K562 (cell line): ENCODE data around the gene NUP35. TPM values are rescaled to one million over a fixed set of nuclear protein-coding genes. Genes with fewer than 3 reads are reported as not detected.
A peak's percentile ranks its signal among the peaks of the same experiment; 100 is the strongest.

Experiments
- CLOCK ChIP-seq: fragments of 250-450 bp; sonication (Bioruptor Pico); IDR thresholded peaks from 2 replicates; pipeline ENCODE4 v1.4.0; 2020; ENCODE audit warnings: mild to moderate bottlenecking, moderate library complexity, borderline replicate concordance
- FIP1L1 ChIP-seq: fragments of 200-400 bp; formaldehyde crosslinking; IDR thresholded peaks from 2 replicates; pipeline ENCODE4 v1.6.1; 2018; ENCODE audit warnings: mild to moderate bottlenecking, low read depth, low read length; ENCODE audit not compliant: poor library complexity, severe bottlenecking
- FOXA1 ChIP-seq: fragments of 450-650 bp; IDR thresholded peaks from 2 replicates; pipeline ENCODE4 v1.6.1; 2016; ENCODE audit warnings: mild to moderate bottlenecking, borderline replicate concordance
- FOXK1 ChIP-seq: sonication (generic); formaldehyde crosslinking; IDR thresholded peaks from 2 replicates; pipeline ENCODE4 v1.8.0; 2022; ENCODE audit warnings: missing genetic modification reagents, mild to moderate bottlenecking, borderline replicate concordance
- FOXP1 ChIP-seq: sonication (generic); formaldehyde crosslinking; IDR thresholded peaks from 2 replicates; pipeline ENCODE4 v1.8.0; 2022; ENCODE audit warnings: mild to moderate bottlenecking, missing genetic modification reagents
- MCM5 ChIP-seq: fragments of 450-650 bp; IDR thresholded peaks from 2 replicates; pipeline ENCODE4 v1.6.1; 2016; ENCODE audit warnings: low read depth
- PKNOX1 ChIP-seq: fragments of 450-650 bp; IDR thresholded peaks from 2 replicates; pipeline ENCODE4 v1.6.1; 2016
- SNIP1 ChIP-seq: fragments of 450-650 bp; IDR thresholded peaks from 2 replicates; pipeline ENCODE4 v1.7.1; 2017; ENCODE audit warnings: low read depth, mild to moderate bottlenecking
- TCF7 ChIP-seq: sonication (generic); IDR thresholded peaks from 2 replicates; pipeline ENCODE4 v1.6.1; 2016; ENCODE audit warnings: antibody characterized with exemption, borderline replicate concordance
- XRCC3 ChIP-seq: fragments of 450-650 bp; IDR thresholded peaks from 2 replicates; pipeline ENCODE4 v1.6.1; 2017; ENCODE audit warnings: mild to moderate bottlenecking, moderate library complexity
- ZFP91 ChIP-seq: sonication (generic); formaldehyde crosslinking; IDR thresholded peaks from 2 replicates; pipeline ENCODE4 v1.8.0; 2022; ENCODE audit warnings: mild to moderate bottlenecking, missing genetic modification reagents
- ZNF507 ChIP-seq: conservative IDR thresholded peaks from 2 replicates; pipeline ENCODE4 v1.6.1; 2017; ENCODE audit warnings: missing genetic modification characterization, missing compliant biosample characterization
- ZNF740 ChIP-seq, 3 experiments: fragments of 200-800 bp in 1 of 3; sonication (Bioruptor generic) in 1 of 3; sonication (generic) in 1 of 3; formaldehyde crosslinking in 1 of 3; IDR thresholded peaks; 2 replicates each; pipeline versions ENCODE4 v1.6.1 to v1.8.0; 2016 to 2022; ENCODE audit warnings: mild to moderate bottlenecking in 2 of 3, missing compliant biosample characterization in 2 of 3, missing genetic modification characterization in 2 of 3, missing genetic modification reagents in 1 of 3
- polyA plus RNA-seq, 8 experiments: library from polyadenylated mRNA; depleted of rRNA in 4 of 8; stranded (reverse) in 5 of 8; unstranded in 3 of 8; fragments of >200 nt; fragmentation: Nextera tagmentation in 2 of 8; fragmentation: Illumina TruSeq in 1 of 8; extraction: Ambion mirVana in 2 of 8; extraction: Trizol in 1 of 8; gene quantifications; 2 replicates each; pipeline versions ENCODE4 v1.2.1 to v1.2.3, GENCODE V29; 2011 to 2014; ENCODE audit warnings: inconsistent platforms in 1 of 8, missing spikeins in 1 of 8
- total RNA-seq, 7 experiments: library from RNA; depleted of rRNA in 6 of 7; stranded (reverse); fragments of >200 nt in 6 of 7; fragmentation: Illumina TruSeq in 2 of 7; extraction: Trizol in 2 of 7; gene quantifications; 2 replicates each; pipeline versions ENCODE4 v1.2.1 to v1.2.3, GENCODE V29; 2011 to 2021; ENCODE audit warnings: low replicate concordance in 1 of 7
- TF ChIP-seq, protein P1 (sequence below): fragments of 450-650 bp; IDR thresholded peaks from 2 replicates; pipeline ENCODE4 v1.6.1; 2016; ENCODE audit warnings: low read depth, mild to moderate bottlenecking, moderate library complexity
- TF ChIP-seq, protein P2 (sequence below): sonication (generic); formaldehyde crosslinking; IDR thresholded peaks from 2 replicates; pipeline ENCODE4 v1.8.0; 2022; ENCODE audit warnings: missing genetic modification reagents, mild to moderate bottlenecking, borderline replicate concordance
- TF ChIP-seq, protein P3 (sequence below): sonication (generic); formaldehyde crosslinking; IDR thresholded peaks from 2 replicates; pipeline ENCODE4 v1.8.1; 2023; ENCODE audit warnings: mild to moderate bottlenecking, missing genetic modification reagents

NUP35 gene
- total and polyA plus RNA-seq, 9 of the 15 experiments (the other 6 are each of a cell fraction or from before 2014, with no cell fraction given): 24.5 to 78.2 (median 51.1) TPM

DNA sequence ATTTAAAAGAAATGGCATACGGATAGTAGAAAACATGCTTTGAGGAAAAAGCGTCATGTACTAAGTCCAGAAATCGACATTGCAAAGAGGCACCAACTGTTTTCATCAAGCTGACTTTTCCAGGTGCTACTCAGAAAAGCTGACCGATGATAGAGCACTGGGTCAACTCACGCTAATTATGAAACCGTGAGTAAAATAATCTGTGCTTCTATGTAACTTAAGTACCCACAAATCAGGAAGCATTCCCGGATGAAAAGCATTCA is 353 bp upstream of the NUP35 start (continued):
- TF ChIP-seq ZFP91 (CRISPR knock-in tag) (no peak), XRCC3 (no peak), ZNF740 (CRISPR knock-in tag; IDR thresholded peaks at IDR 0.05) (no peak), ZNF740 (tag; IDR thresholded peaks at IDR 0.05) (no peak), ZNF507 (no peak), FOXP1 (CRISPR knock-in tag) (peak; percentile 64; the same call in 1 of the 2 replicates), MCM5 (no peak), TCF7 (no peak), FOXK1 (CRISPR knock-in tag) (0 out of 2 replicates have a peak, but pooled peaks have one; percentile 39), FOXA1 (no peak), FIP1L1 (no peak), CLOCK (CRISPR knock-in tag) (no peak), SNIP1 (no peak), PKNOX1 (0 out of 2 replicates have a peak, but pooled peaks have one; percentile 8)
- TF ChIP-seq, protein P1, sequence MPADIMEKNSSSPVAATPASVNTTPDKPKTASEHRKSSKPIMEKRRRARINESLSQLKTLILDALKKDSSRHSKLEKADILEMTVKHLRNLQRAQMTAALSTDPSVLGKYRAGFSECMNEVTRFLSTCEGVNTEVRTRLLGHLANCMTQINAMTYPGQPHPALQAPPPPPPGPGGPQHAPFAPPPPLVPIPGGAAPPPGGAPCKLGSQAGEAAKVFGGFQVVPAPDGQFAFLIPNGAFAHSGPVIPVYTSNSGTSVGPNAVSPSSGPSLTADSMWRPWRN: no peak
- TF ChIP-seq, protein P2, sequence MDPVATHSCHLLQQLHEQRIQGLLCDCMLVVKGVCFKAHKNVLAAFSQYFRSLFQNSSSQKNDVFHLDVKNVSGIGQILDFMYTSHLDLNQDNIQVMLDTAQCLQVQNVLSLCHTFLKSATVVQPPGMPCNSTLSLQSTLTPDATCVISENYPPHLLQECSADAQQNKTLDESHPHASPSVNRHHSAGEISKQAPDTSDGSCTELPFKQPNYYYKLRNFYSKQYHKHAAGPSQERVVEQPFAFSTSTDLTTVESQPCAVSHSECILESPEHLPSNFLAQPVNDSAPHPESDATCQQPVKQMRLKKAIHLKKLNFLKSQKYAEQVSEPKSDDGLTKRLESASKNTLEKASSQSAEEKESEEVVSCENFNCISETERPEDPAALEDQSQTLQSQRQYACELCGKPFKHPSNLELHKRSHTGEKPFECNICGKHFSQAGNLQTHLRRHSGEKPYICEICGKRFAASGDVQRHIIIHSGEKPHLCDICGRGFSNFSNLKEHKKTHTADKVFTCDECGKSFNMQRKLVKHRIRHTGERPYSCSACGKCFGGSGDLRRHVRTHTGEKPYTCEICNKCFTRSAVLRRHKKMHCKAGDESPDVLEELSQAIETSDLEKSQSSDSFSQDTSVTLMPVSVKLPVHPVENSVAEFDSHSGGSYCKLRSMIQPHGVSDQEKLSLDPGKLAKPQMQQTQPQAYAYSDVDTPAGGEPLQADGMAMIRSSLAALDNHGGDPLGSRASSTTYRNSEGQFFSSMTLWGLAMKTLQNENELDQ (CRISPR knock-in tag): 0 out of 2 replicates have a peak, but pooled peaks have one; percentile 44
- TF ChIP-seq, protein P3, sequence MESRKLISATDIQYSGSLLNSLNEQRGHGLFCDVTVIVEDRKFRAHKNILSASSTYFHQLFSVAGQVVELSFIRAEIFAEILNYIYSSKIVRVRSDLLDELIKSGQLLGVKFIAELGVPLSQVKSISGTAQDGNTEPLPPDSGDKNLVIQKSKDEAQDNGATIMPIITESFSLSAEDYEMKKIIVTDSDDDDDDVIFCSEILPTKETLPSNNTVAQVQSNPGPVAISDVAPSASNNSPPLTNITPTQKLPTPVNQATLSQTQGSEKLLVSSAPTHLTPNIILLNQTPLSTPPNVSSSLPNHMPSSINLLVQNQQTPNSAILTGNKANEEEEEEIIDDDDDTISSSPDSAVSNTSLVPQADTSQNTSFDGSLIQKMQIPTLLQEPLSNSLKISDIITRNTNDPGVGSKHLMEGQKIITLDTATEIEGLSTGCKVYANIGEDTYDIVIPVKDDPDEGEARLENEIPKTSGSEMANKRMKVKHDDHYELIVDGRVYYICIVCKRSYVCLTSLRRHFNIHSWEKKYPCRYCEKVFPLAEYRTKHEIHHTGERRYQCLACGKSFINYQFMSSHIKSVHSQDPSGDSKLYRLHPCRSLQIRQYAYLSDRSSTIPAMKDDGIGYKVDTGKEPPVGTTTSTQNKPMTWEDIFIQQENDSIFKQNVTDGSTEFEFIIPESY: 0 out of 2 replicates have a peak, but pooled peaks have one; percentile 5
